ENCODE measurements around the gene IGF2BP3. TPM values are rescaled to one million over a fixed set of nuclear protein-coding genes. Genes with fewer than 3 reads are reported as not detected.

The IGF2BP3 gene
- total and polyA plus RNA-seq, 7 experiments from 2014 or later: 0.13 to 1.8 (median 0.80) TPM; not detected in 1

GRCh38 chr7:23476286-23477156 is 6.2 kb upstream of the IGF2BP3 start:
- Histone ChIP-seq H3K27ac (ENCODE audit: low read depth, low read length) (no peak overlapping the region), H3K4me1 (ENCODE audit: control insufficient read depth in 2 of 2, insufficient read depth in 2 of 2, low read length in 2 of 2) (peaks cover under 1 to 10% of the 10 kb centered on the region in 2 donors), H3K36me3 (ENCODE audit: control insufficient read depth in 2 of 3, insufficient read depth in 3 of 3, low read length in 3 of 3) (no peaks in the 10 kb centered on the region), H3K4me3 (ENCODE audit: low read length) (no peak overlapping the region), H3K27me3 (ENCODE audit: control insufficient read depth in 2 of 2, insufficient read depth in 2 of 2, low read length in 2 of 2) (peaks cover 69 to 77% of the 10 kb centered on the region in 2 donors), H3K9me3 (ENCODE audit: control insufficient read depth in 2 of 3, low read length in 3 of 3) (no peaks in the 10 kb centered on the region)
- Mint-ChIP-seq H3K4me1 (peaks cover 6 to 20% (median 13%) of the 10 kb centered on the region in 7 donors), H3K27ac (no peak overlapping the region), H3K27me3 (peaks cover 59 to 68% (median 60%) of the 10 kb centered on the region in 5 donors), H3K9me3 (peaks cover 0 to 25% (median 9%) of the 10 kb centered on the region in 11 donors), H3K36me3 (peaks cover 0 to 8% (median 2%) of the 10 kb centered on the region in 5 donors), H3K4me3 (no peak overlapping the region)
- intact Hi-C loops (cut with micrococcal nuclease): loop anchor here (1.0 to 10.0 kb wide), 3 partner anchors 9 to 622 kb away; partner anchors contain the start of gene HYCC1 (in 2 of the 2)
- ATAC-seq (no peak), DNase-seq (no peak)
- ChIA-PET POLR2A (interaction anchor here (0.6 kb wide), 1 partner anchor 1098 kb away, joined by 3 read pairs; no protein-coding TSS in a partner anchor), CTCF (no interaction called here)

GRCh38 chr7:23475576-23475839 is 5.2 kb upstream of the IGF2BP3 start:
- Histone ChIP-seq H3K27me3 (ENCODE audit: control insufficient read depth in 2 of 2, insufficient read depth in 2 of 2, low read length in 2 of 2) (peaks cover 71 to 82% of the 10 kb centered on the region in 2 donors), H3K4me1 (ENCODE audit: control insufficient read depth in 2 of 2, insufficient read depth in 2 of 2, low read length in 2 of 2) (peaks cover 3 to 13% of the 10 kb centered on the region in 2 donors), H3K4me3 (ENCODE audit: low read length) (no peak overlapping the region), H3K9me3 (ENCODE audit: control insufficient read depth in 2 of 3, low read length in 3 of 3) (no peaks in the 10 kb centered on the region), H3K27ac (ENCODE audit: low read depth, low read length) (no peak overlapping the region), H3K36me3 (ENCODE audit: control insufficient read depth in 2 of 3, insufficient read depth in 3 of 3, low read length in 3 of 3) (no peaks in the 10 kb centered on the region)
- POLR2A ChIA-PET: no interaction called here
- Mint-ChIP-seq H3K27ac (peak overlapping the region in 2 of 9 donors; percentile 41 to 69), H3K36me3 (peaks cover 0 to 8% (median 4%) of the 10 kb centered on the region in 5 donors), H3K27me3 (peaks cover 61 to 72% (median 66%) of the 10 kb centered on the region in 5 donors), H3K4me3 (peak overlapping the region in 1 of 10 donors; percentile 54), H3K4me1 (peaks cover 10 to 27% (median 21%) of the 10 kb centered on the region in 7 donors), H3K9me3 (peaks cover 0 to 28% (median 12%) of the 10 kb centered on the region in 11 donors)
- CTCF ChIA-PET: no interaction called here
- intact Hi-C loops (cut with micrococcal nuclease): loop anchor here (2.0 to 10.0 kb wide), 4 partner anchors 55 to 621 kb away; partner anchors contain the start of genes HYCC1 (in 2 of the 2) and TRA2A (in 1 of the 2)
- ATAC-seq (no peak), DNase-seq (no peak)

GRCh38 chr7:23474829-23475575 is 4.7 kb upstream of the IGF2BP3 start:
- ChIA-PET CTCF (no interaction called here), POLR2A (no interaction called here)
- H3K4me1 Mint-ChIP-seq: peaks cover 15 to 32% (median 26%) of the 10 kb centered on the region in 7 donors
- ATAC-seq (no peak), DNase-seq (peak in 3 of 9 donors; percentile 22 to 28 (median 27))
- H3K27me3 ChIP-seq (ENCODE audit: control insufficient read depth in 2 of 2, insufficient read depth in 2 of 2, low read length in 2 of 2): peaks cover 76 to 82% of the 10 kb centered on the region in 2 donors
- H3K27me3 Mint-ChIP-seq: peaks cover 66 to 73% (median 67%) of the 10 kb centered on the region in 5 donors
- peaks cover 0 to 28% (median 12%) of the 10 kb centered on the region in 11 donors for H3K9me3 Mint-ChIP-seq
- peaks cover 8 to 18% of the 10 kb centered on the region in 2 donors for H3K4me1 ChIP-seq (ENCODE audit: control insufficient read depth in 2 of 2, insufficient read depth in 2 of 2, low read length in 2 of 2)
- intact Hi-C loops (cut with micrococcal nuclease): loop anchor here (1.0 to 10.0 kb wide), 8 partner anchors 56 to 1652 kb away; partner anchors contain the start of genes HYCC1 (in 2 of the 2), CCDC126 (in 1 of the 2), CYCS (in 1 of the 2) and KLHL7 (in 1 of the 2)
- no peak overlapping the region for H3K4me3 ChIP-seq (ENCODE audit: low read length)
- no peaks in the 10 kb centered on the region for H3K9me3 ChIP-seq (ENCODE audit: control insufficient read depth in 2 of 3, low read length in 3 of 3)
- H3K4me3 Mint-ChIP-seq: peak overlapping the region; percentile 13 to 85 (median 54)
- H3K27ac ChIP-seq (ENCODE audit: low read depth, low read length): no peak overlapping the region
- H3K27ac Mint-ChIP-seq: peak overlapping the region; percentile 12 to 70 (median 56)
- H3K36me3 ChIP-seq (ENCODE audit: control insufficient read depth in 2 of 3, insufficient read depth in 3 of 3, low read length in 3 of 3): no peaks in the 10 kb centered on the region
- peaks cover 0 to 8% (median 4%) of the 10 kb centered on the region in 5 donors for H3K36me3 Mint-ChIP-seq

- H3K36me3 Mint-ChIP-seq: peaks cover 0 to 8% (median 4%) of the 10 kb centered on the region in 5 donors
- H3K9me3 Mint-ChIP-seq: peaks cover 0 to 29% (median 12%) of the 10 kb centered on the region in 11 donors
- H3K27ac ChIP-seq (ENCODE audit: low read depth, low read length): no peak overlapping the region
- peak overlapping the region in 5 of 9 donors; percentile 21 to 70 (median 69) for H3K27ac Mint-ChIP-seq
- H3K4me3 ChIP-seq (ENCODE audit: low read length): no peak overlapping the region
- H3K36me3 ChIP-seq (ENCODE audit: control insufficient read depth in 2 of 3, insufficient read depth in 3 of 3, low read length in 3 of 3): no peaks in the 10 kb centered on the region
- DNase-seq: peak in 6 of 9 donors; percentile 13 to 90 (median 26)
- H3K27me3 Mint-ChIP-seq: peaks cover 67 to 75% (median 70%) of the 10 kb centered on the region in 5 donors
- H3K9me3 ChIP-seq (ENCODE audit: control insufficient read depth in 2 of 3, low read length in 3 of 3): no peaks in the 10 kb centered on the region
- peak overlapping the region; percentile 13 to 85 (median 54) for H3K4me3 Mint-ChIP-seq
- H3K4me1 Mint-ChIP-seq: peaks cover 17 to 35% (median 29%) of the 10 kb centered on the region in 7 donors
- peak; percentile 80 for ATAC-seq
- peaks cover 78 to 85% of the 10 kb centered on the region in 2 donors for H3K27me3 ChIP-seq (ENCODE audit: control insufficient read depth in 2 of 2, insufficient read depth in 2 of 2, low read length in 2 of 2)
- CTCF ChIA-PET: no interaction called here
- intact Hi-C loops (cut with micrococcal nuclease): loop anchor here (1.0 to 10.0 kb wide), 8 partner anchors 57 to 1653 kb away; partner anchors contain the start of genes HYCC1 (in 2 of the 2), CCDC126 (in 1 of the 2), CYCS (in 1 of the 2) and KLHL7 (in 1 of the 2)
- H3K4me1 ChIP-seq (ENCODE audit: control insufficient read depth in 2 of 2, insufficient read depth in 2 of 2, low read length in 2 of 2): peaks cover 12 to 22% of the 10 kb centered on the region in 2 donors
- POLR2A ChIA-PET: no interaction called here
Measured at GRCh38 chr7:23474094-23474828, 4.0 kb upstream of the IGF2BP3 start.

GRCh38 chr7:23473844-23474093 is 3.5 kb upstream of the IGF2BP3 start:
- intact Hi-C loops (cut with micrococcal nuclease): loop anchor here (1.0 to 10.0 kb wide), 8 partner anchors 57 to 1654 kb away; partner anchors contain the start of genes HYCC1 (in 2 of the 2), TRA2A (in 2 of the 2), CCDC126 (in 1 of the 2) and CYCS (in 1 of the 2)
- Histone ChIP-seq H3K36me3 (ENCODE audit: control insufficient read depth in 2 of 3, insufficient read depth in 3 of 3, low read length in 3 of 3) (no peaks in the 10 kb centered on the region), H3K27me3 (ENCODE audit: control insufficient read depth in 2 of 2, insufficient read depth in 2 of 2, low read length in 2 of 2) (peaks cover 76 to 80% of the 10 kb centered on the region in 2 donors), H3K27ac (ENCODE audit: low read depth, low read length) (no peak overlapping the region), H3K4me1 (ENCODE audit: control insufficient read depth in 2 of 2, insufficient read depth in 2 of 2, low read length in 2 of 2) (peaks cover 16 to 26% of the 10 kb centered on the region in 2 donors), H3K4me3 (ENCODE audit: low read length) (no peak overlapping the region), H3K9me3 (ENCODE audit: control insufficient read depth in 2 of 3, low read length in 3 of 3) (no peaks in the 10 kb centered on the region)
- Mint-ChIP-seq H3K36me3 (peaks cover 0 to 8% (median 4%) of the 10 kb centered on the region in 5 donors), H3K4me1 (peaks cover 17 to 35% (median 29%) of the 10 kb centered on the region in 7 donors), H3K27me3 (peaks cover 62 to 70% (median 66%) of the 10 kb centered on the region in 5 donors), H3K9me3 (peaks cover 0 to 29% (median 12%) of the 10 kb centered on the region in 11 donors), H3K4me3 (peak overlapping the region in 1 of 10 donors; percentile 85), H3K27ac (no peak overlapping the region)
- ATAC-seq: no peak
- DNase-seq: peak in 2 of 9 donors; percentile 9 to 19
- POLR2A ChIA-PET: no interaction called here
- CTCF ChIA-PET: interaction anchor here (1.2 kb wide), 1 partner anchor 13 kb away, joined by 3 read pairs; no protein-coding TSS in a partner anchor
